ENCODE data around the gene OR2V1. TPM values are rescaled to one million over a fixed set of nuclear protein-coding genes. Genes with fewer than 3 reads are reported as not detected.
"Not testable (repeated sequence)": the region's sequence is repeated elsewhere in the genome, so short reads cannot be mapped to it uniquely, and the experiment has no call there.

The OR2V1 gene
- total and polyA plus RNA-seq, 3 donors from 2014 or later, result not detected

- H3K27me3 ChIP-seq, result no peaks in the 10 kb centered on the region
- no peaks in the 10 kb centered on the region for H3K4me1 ChIP-seq
- H3K9me3 ChIP-seq, result no peaks in the 10 kb centered on the region
- no peaks in the 10 kb centered on the region for H3K36me3 ChIP-seq (ENCODE audit: low read depth, missing control alignments)
- TF ChIP-seq POLR2A (IDR thresholded peaks at IDR 0.05) (no peak), CTCF (IDR thresholded peaks at IDR 0.05) (no peak)
- H3K4me3 ChIP-seq, result no peak overlapping the region
- WGBS, 2 donors, result 53 to 56% methylated on average over 4 of the region's 4 CpGs
- DNase-seq, result no peak
- intact Hi-C loops (cut with DNase I; ENCODE audit: low total_unique reads), result no loop called here
- H3K27ac ChIP-seq, result no peak overlapping the region
These were observed 30.7 kb upstream of the OR2V1 start for GRCh38 chr5:181161534-181162175.

- intact Hi-C loops (cut with DNase I; ENCODE audit: low total_unique reads); H3K36me3 ChIP-seq (ENCODE audit: low read depth, missing control alignments); H3K9me3 ChIP-seq; H3K4me1 ChIP-seq; H3K27ac ChIP-seq; H3K27me3 ChIP-seq: not testable (repeated sequence)
- peak; percentile 35 for DNase-seq
- H3K4me3 ChIP-seq, result peak overlapping the region in 1 of 2 donors; percentile 41
- WGBS, 2 donors, result 15 to 31% methylated on average over 4 to 16 of the region's 48 CpGs
These were observed 30.0 kb upstream of the OR2V1 start for GRCh38 chr5:181160755-181161533.

- Histone ChIP-seq H3K36me3 (ENCODE audit: low read depth, missing control alignments) (no peaks in the 10 kb centered on the region), H3K27me3 (no peaks in the 10 kb centered on the region), H3K9me3 (no peaks in the 10 kb centered on the region), H3K27ac (peak overlapping the region in 1 of 2 donors; percentile 36), H3K4me3 (peak overlapping the region in 1 of 2 donors; percentile 41), H3K4me1 (no peaks in the 10 kb centered on the region)
- TF ChIP-seq POLR2A (IDR thresholded peaks at IDR 0.05) (no peak), CTCF (IDR thresholded peaks at IDR 0.05) (no peak)
- 39 to 57% methylated on average over 12 to 14 of the region's 21 CpGs for WGBS, 2 donors
- intact Hi-C loops (cut with DNase I; ENCODE audit: low total_unique reads), result no loop called here
- peak; percentile 24 for DNase-seq
These were observed 29.3 kb upstream of the OR2V1 start for GRCh38 chr5:181160152-181160754.

GRCh38 chr5:181159286-181160151 lies 28.6 kb upstream of the OR2V1 start:
- peak; percentile 91 for DNase-seq
- Histone ChIP-seq H3K27ac (no peak overlapping the region), H3K36me3 (ENCODE audit: low read depth, missing control alignments) (no peaks in the 10 kb centered on the region), H3K4me1 (no peaks in the 10 kb centered on the region), H3K4me3 (peak overlapping the region in 1 of 2 donors; percentile 41), H3K9me3 (no peaks in the 10 kb centered on the region), H3K27me3 (no peaks in the 10 kb centered on the region)
- no peak for TF ChIP-seq POLR2A (IDR thresholded peaks at IDR 0.05)
- TF ChIP-seq CTCF (IDR thresholded peaks at IDR 0.05), result peak; percentile 50 to 81 (median 78)
- intact Hi-C loops (cut with DNase I; ENCODE audit: low total_unique reads), result no loop called here
- 24 to 44% methylated on average over 20 of the region's 20 CpGs for WGBS, 2 donors

Data from testis (tissue), 3 donors.